ENCODE data around the gene TOMT. TPM values are rescaled to one million over a fixed set of nuclear protein-coding genes. Genes with fewer than 3 reads are reported as not detected.

The TOMT gene
- total and polyA plus RNA-seq, 2 donors (not counting 3 experiments of a cell fraction or from before 2014, with no cell fraction given), result not detected

DNA sequence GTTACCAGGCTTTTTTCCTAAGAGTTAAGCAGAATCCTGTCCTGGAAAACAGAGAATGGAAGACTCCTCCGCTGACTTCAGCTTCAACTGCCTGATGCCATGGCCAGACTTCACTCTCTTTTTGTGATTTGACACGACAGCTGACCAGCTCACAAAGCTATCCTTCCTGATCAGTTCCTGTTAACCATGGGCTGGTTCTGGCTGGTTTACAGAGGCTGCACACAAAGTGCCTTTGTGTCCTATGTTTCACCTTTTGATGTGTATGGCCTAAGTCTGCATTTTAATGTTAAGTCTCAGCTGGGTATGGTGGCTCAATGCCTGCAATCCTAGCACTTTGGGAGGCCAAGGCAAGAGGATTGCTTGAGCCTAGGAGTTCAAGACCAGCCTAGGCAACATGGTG, 40.9 kb downstream of the TOMT start:
- Histone ChIP-seq H4K20me1 (replicated peaks; ENCODE audit: control insufficient read depth, extremely low read depth, insufficient read depth, low read length) (no peaks in the 10 kb centered on the region), H3K9me1 (replicated peaks; ENCODE audit: control insufficient read depth, extremely low read depth, insufficient read depth, low read length) (no peaks in the 10 kb centered on the region), H3K4me1 (ENCODE audit: control insufficient read depth, extremely low read depth, insufficient read depth, low read length) (no peaks in the 10 kb centered on the region), H3K27me3 (ENCODE audit: control insufficient read depth in 2 of 2, insufficient read depth in 2 of 2, low read length in 2 of 2) (peaks cover 5% of the 10 kb centered on the region in 2 experiments), H3K36me3 (ENCODE audit: control insufficient read depth in 2 of 2, extremely low read depth in 1 of 2, insufficient read depth in 2 of 2, low read length in 2 of 2) (no peaks in the 10 kb centered on the region), H2AFZ (ENCODE audit: low read depth, low read length) (no peak overlapping the region), H3K4me2 (ENCODE audit: insufficient read depth, low read length) (no peak overlapping the region), H3K9me3 (replicated peaks; ENCODE audit: control insufficient read depth, insufficient read depth, low read length) (no peaks in the 10 kb centered on the region), H3K9ac (replicated peaks; ENCODE audit: extremely low read depth, insufficient read depth, low read length) (no peak overlapping the region), H3K79me2 (ENCODE audit: control insufficient read depth, insufficient read depth, low read length) (no peaks in the 10 kb centered on the region), H3K27ac (ENCODE audit: insufficient read depth, low read depth, low read length) (no peak overlapping the region), H3K4me3 (replicated peaks in 1 of 3; ENCODE audit: insufficient read depth in 1 of 3, low read depth in 1 of 3, low read length in 3 of 3) (no peak overlapping the region)
- intact Hi-C loops (cut with micrococcal nuclease), result loop anchor here (10.0 kb wide), 1 partner anchor 268 kb away; no protein-coding TSS in a partner anchor
- ChIA-PET POLR2A (no interaction called here), CTCF (interaction anchor here (1.3 to 7.2 kb wide), 4 partner anchors 36 to 284 kb away, joined by 3 to 190 read pairs (median 19); no protein-coding TSS in a partner anchor)
- dilution Hi-C loops (cut with MboI; ENCODE audit: extremely low pct_ligation_motif_present, low sequenced_read_pairs), result no loop called here
- TF ChIP-seq POLR2A (IDR thresholded peaks at IDR 0.05; ENCODE audit: low read depth, low read length) (no peak), POLR2AphosphoS5 (IDR thresholded peaks at IDR 0.05; ENCODE audit: insufficient read depth, low read depth, low read length) (no peak), EZH2 (IDR thresholded peaks at IDR 0.05; ENCODE audit: borderline replicate concordance, low read depth, low read length, severe bottlenecking) (no peak), FOS (IDR thresholded peaks at IDR 0.05; ENCODE audit: borderline replicate concordance, insufficient read depth, low read length) (no peak), JUN (IDR thresholded peaks at IDR 0.05; ENCODE audit: borderline replicate concordance, insufficient read depth, insufficient read length, low read depth) (no peak), GATA2 (IDR thresholded peaks at IDR 0.05; ENCODE audit: insufficient read depth, insufficient read length, low read depth, low read length) (no peak), MYC (IDR thresholded peaks at IDR 0.05; ENCODE audit: low read depth, low read length) (no peak)
- TF ChIP-seq, protein P1, sequence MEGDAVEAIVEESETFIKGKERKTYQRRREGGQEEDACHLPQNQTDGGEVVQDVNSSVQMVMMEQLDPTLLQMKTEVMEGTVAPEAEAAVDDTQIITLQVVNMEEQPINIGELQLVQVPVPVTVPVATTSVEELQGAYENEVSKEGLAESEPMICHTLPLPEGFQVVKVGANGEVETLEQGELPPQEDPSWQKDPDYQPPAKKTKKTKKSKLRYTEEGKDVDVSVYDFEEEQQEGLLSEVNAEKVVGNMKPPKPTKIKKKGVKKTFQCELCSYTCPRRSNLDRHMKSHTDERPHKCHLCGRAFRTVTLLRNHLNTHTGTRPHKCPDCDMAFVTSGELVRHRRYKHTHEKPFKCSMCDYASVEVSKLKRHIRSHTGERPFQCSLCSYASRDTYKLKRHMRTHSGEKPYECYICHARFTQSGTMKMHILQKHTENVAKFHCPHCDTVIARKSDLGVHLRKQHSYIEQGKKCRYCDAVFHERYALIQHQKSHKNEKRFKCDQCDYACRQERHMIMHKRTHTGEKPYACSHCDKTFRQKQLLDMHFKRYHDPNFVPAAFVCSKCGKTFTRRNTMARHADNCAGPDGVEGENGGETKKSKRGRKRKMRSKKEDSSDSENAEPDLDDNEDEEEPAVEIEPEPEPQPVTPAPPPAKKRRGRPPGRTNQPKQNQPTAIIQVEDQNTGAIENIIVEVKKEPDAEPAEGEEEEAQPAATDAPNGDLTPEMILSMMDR (IDR thresholded peaks at IDR 0.05; ENCODE audit: extremely low read depth in 1 of 2, insufficient read depth in 1 of 2, low read depth in 1 of 2, low read length in 2 of 2), result no peak
- TF ChIP-seq, protein P2, sequence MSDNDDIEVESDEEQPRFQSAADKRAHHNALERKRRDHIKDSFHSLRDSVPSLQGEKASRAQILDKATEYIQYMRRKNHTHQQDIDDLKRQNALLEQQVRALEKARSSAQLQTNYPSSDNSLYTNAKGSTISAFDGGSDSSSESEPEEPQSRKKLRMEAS (IDR thresholded peaks at IDR 0.05; ENCODE audit: insufficient read depth, insufficient read length), result no peak
- DNase-seq (ENCODE audit: low read depth, low spot score) (no peak), FAIRE-seq (no peak)
- BruUV-seq (replicated peaks), result no TSS peak

All from endothelial cell of umbilical vein (primary cell).